GM23338 (cell line): Measurements from ENCODE around the gene ECHDC3. TPM values are rescaled to one million over a fixed set of nuclear protein-coding genes. Genes with fewer than 3 reads are reported as not detected.

Experiments
- ATAC-seq: fragments of 200-7000 bp; cut with Tn5 transposase; 3 replicates; pipeline ENCODE4 v1.9.1; 2020
- DNase-seq: peaks from one replicate; pipeline ENCODE4 v3.0.0-alpha.2; 2015; ENCODE audit warnings: low spot score
- H2AFZ ChIP-seq: fragments of 200-600 bp; sonication (generic); 2 replicates; pipeline ENCODE4 v1.8.0; 2016; ENCODE audit warnings: antibody characterized with exemption, mild to moderate bottlenecking, moderate library complexity
- H3F3A ChIP-seq: fragments of 200-600 bp; sonication (generic); replicated peaks from 2 replicates; pipeline ENCODE4 v1.8.0; 2017; ENCODE audit warnings: antibody characterized with exemption, mixed run types, low read depth
- H3K27ac ChIP-seq: fragments of 200-600 bp; sonication (generic); 2 replicates; pipeline ENCODE4 v1.6.1; 2016; ENCODE audit warnings: low read depth
- H3K27me3 ChIP-seq: fragments of 200-600 bp; sonication (generic); 2 replicates; pipeline ENCODE4 v1.8.0; 2016; ENCODE audit warnings: mild to moderate bottlenecking, mixed run types, moderate library complexity; ENCODE audit not compliant: insufficient read depth
- H3K36me3 ChIP-seq: fragments of 200-600 bp; sonication (generic); 2 replicates; pipeline ENCODE4 v1.8.0; 2016; ENCODE audit warnings: mild to moderate bottlenecking; ENCODE audit not compliant: insufficient read depth
- H3K4me1 ChIP-seq: fragments of 200-600 bp; sonication (generic); 2 replicates; pipeline ENCODE4 v1.8.0; 2016; ENCODE audit warnings: mild to moderate bottlenecking, moderate library complexity; ENCODE audit not compliant: insufficient read depth
- H3K4me2 ChIP-seq: fragments of 200-600 bp; sonication (generic); 2 replicates; pipeline ENCODE4 v1.7.1; 2017; ENCODE audit warnings: mixed run types
- H3K4me3 ChIP-seq: fragments of 200-600 bp; sonication (generic); 2 replicates; pipeline ENCODE4 v1.6.1; 2016; ENCODE audit warnings: mixed run types
- H3K79me2 ChIP-seq: fragments of 200-600 bp; sonication (generic); replicated peaks from 2 replicates; pipeline ENCODE4 v1.8.0; 2017; ENCODE audit warnings: mild to moderate bottlenecking; ENCODE audit not compliant: insufficient read depth
- H3K9me2 ChIP-seq: fragments of 200-600 bp; sonication (generic); 2 replicates; pipeline ENCODE4 v1.8.0; 2017; ENCODE audit not compliant: insufficient read depth
- H4K20me1 ChIP-seq: fragments of 200-600 bp; sonication (generic); replicated peaks from 2 replicates; pipeline ENCODE4 v1.8.0; 2017; ENCODE audit warnings: mild to moderate bottlenecking; ENCODE audit not compliant: insufficient read depth
- H3K27ac Mint-ChIP-seq: 2 replicates; pipeline ENCODE4 v1.8.0; 2020; ENCODE audit warnings: inconsistent platforms, mild to moderate bottlenecking, moderate library complexity, mixed read lengths
- H3K27me3 Mint-ChIP-seq: 3 replicates; pipeline ENCODE4 v1.8.0; 2022; ENCODE audit warnings: low read depth, mild to moderate bottlenecking, moderate library complexity, mixed read lengths, inconsistent platforms; ENCODE audit not compliant: insufficient read depth, poor library complexity
- H3K36me3 Mint-ChIP-seq: 3 replicates; pipeline ENCODE4 v1.8.0; 2021; ENCODE audit warnings: low read depth, mild to moderate bottlenecking, inconsistent platforms, moderate library complexity, mixed read lengths
- H3K4me1 Mint-ChIP-seq: 3 replicates; pipeline ENCODE4 v1.8.0; 2020; ENCODE audit warnings: mild to moderate bottlenecking, inconsistent platforms, mixed read lengths
- H3K4me3 Mint-ChIP-seq: 3 replicates; pipeline ENCODE4 v1.8.0; 2021; ENCODE audit warnings: moderate library complexity, mild to moderate bottlenecking, inconsistent platforms, mixed read lengths
- H3K9me3 Mint-ChIP-seq: 3 replicates; pipeline ENCODE4 v1.8.0; 2020; ENCODE audit warnings: moderate library complexity, mild to moderate bottlenecking, inconsistent platforms, mixed read lengths
- CREB1 ChIP-seq: fragments of 250-450 bp; sonication (Bioruptor Pico); IDR thresholded peaks from 2 replicates; pipeline ENCODE4 v1.5.0; 2020; ENCODE audit warnings: low read depth, mild to moderate bottlenecking, moderate library complexity
- CTCF ChIP-seq, 2 experiments: fragments of 200-600 bp in 1 of 2; sonication (generic) in 1 of 2; conservative IDR thresholded peaks; 2 replicates each; pipeline versions ENCODE4 v1.5.1 to v1.6.1; 2016 to 2017; ENCODE audit warnings: antibody characterized with exemption in 2 of 2, low read depth in 2 of 2, mild to moderate bottlenecking in 2 of 2, moderate library complexity in 1 of 2
- EZH2 ChIP-seq: fragments of 200-600 bp; sonication (generic); IDR thresholded peaks from one replicate; pipeline ENCODE4 v1.8.0; 2017; ENCODE audit warnings: antibody characterized with exemption, mild to moderate bottlenecking, low read depth; ENCODE audit not compliant: unreplicated experiment
- JUNB ChIP-seq: IDR thresholded peaks from one replicate; pipeline ENCODE4 v1.6.1; 2016; ENCODE audit warnings: antibody characterized with exemption; ENCODE audit not compliant: unreplicated experiment
- NANOG ChIP-seq: IDR thresholded peaks from 2 replicates; pipeline ENCODE4 v1.6.1; 2016; ENCODE audit warnings: antibody characterized with exemption, borderline replicate concordance
- POLR2AphosphoS5 ChIP-seq: IDR thresholded peaks from 2 replicates; pipeline ENCODE4 v1.6.1; 2016; ENCODE audit warnings: antibody characterized with exemption, low read depth
- REST ChIP-seq: IDR thresholded peaks from one replicate; pipeline ENCODE4 v1.6.1; 2018; ENCODE audit warnings: antibody characterized with exemption; ENCODE audit not compliant: unreplicated experiment
- STAT1 ChIP-seq: IDR thresholded peaks from one replicate; pipeline ENCODE4 v1.6.1; 2016; ENCODE audit warnings: antibody characterized with exemption; ENCODE audit not compliant: unreplicated experiment
- ZNF114 ChIP-seq: fragments of 250-450 bp; sonication (Bioruptor Pico); IDR thresholded peaks from 2 replicates; pipeline ENCODE4 v1.5.0; 2020; ENCODE audit warnings: mild to moderate bottlenecking, moderate library complexity
- ZNF462 ChIP-seq: fragments of 250-450 bp; sonication (Bioruptor Pico); IDR thresholded peaks from 2 replicates; pipeline ENCODE4 v1.5.0; 2020; ENCODE audit warnings: mild to moderate bottlenecking, moderate library complexity
- polyA plus RNA-seq: library from polyadenylated mRNA; unstranded; fragments of >200 nt; fragmentation: Nextera tagmentation; extraction: Ambion mirVana; gene quantifications from 2 replicates; pipeline ENCODE4 v1.2.1, GENCODE V29; 2016
- total RNA-seq: library from RNA; depleted of rRNA; stranded (reverse); fragments of >200 nt; shearing (Covaris generic); gene quantifications from 2 replicates; pipeline ENCODE4 v1.2.3, GENCODE V29; 2014
- TF ChIP-seq, protein P1 (sequence below): IDR thresholded peaks from 2 replicates; pipeline ENCODE4 v1.6.1; 2016; ENCODE audit warnings: antibody characterized with exemption

Gene ECHDC3
- total and polyA plus RNA-seq, 2 experiments from 2014 or later, result 16.3 to 50.1 TPM

- no peak overlapping the region for H3K27ac Mint-ChIP-seq
- ATAC-seq, result no peak
These were observed 12.3 kb upstream of the ECHDC3 start for GRCh38 chr10:11729790-11730315.

More at GRCh38 chr10:11729790-11730315, 12.3 kb upstream of the ECHDC3 start:
- H3K79me2 ChIP-seq, result no peaks in the 10 kb centered on the region
- H4K20me1 ChIP-seq, result no peaks in the 10 kb centered on the region
- Mint-ChIP-seq H3K36me3 (peaks cover 17% of the 10 kb centered on the region), H3K9me3 (peaks cover 35% of the 10 kb centered on the region), H3K4me1 (peaks cover 5% of the 10 kb centered on the region; the same call in 2 of the 3 replicates), H3K27me3 (peaks cover 5% of the 10 kb centered on the region), H3K4me3 (no peak overlapping the region)
- no peak overlapping the region for H3K4me3 ChIP-seq
- H3K4me2 ChIP-seq, result no peak overlapping the region
- H2AFZ ChIP-seq, result no peak overlapping the region
- H3K27ac ChIP-seq, result no peak overlapping the region
- H3F3A ChIP-seq, result no peaks in the 10 kb centered on the region
- H3K4me1 ChIP-seq, result no peaks in the 10 kb centered on the region
- TF ChIP-seq ZNF462 (CRISPR knock-in tag) (no peak), CREB1 (CRISPR knock-in tag) (no peak), JUNB (no peak), STAT1 (no peak), NANOG (no peak), POLR2AphosphoS5 (no peak), ZNF114 (CRISPR knock-in tag) (no peak), EZH2 (no peak), REST (no peak), CTCF (conservative IDR thresholded peaks at IDR 0.05; ENCODE audit: low read depth in 2 of 2) (no peak)
- TF ChIP-seq, protein P1, sequence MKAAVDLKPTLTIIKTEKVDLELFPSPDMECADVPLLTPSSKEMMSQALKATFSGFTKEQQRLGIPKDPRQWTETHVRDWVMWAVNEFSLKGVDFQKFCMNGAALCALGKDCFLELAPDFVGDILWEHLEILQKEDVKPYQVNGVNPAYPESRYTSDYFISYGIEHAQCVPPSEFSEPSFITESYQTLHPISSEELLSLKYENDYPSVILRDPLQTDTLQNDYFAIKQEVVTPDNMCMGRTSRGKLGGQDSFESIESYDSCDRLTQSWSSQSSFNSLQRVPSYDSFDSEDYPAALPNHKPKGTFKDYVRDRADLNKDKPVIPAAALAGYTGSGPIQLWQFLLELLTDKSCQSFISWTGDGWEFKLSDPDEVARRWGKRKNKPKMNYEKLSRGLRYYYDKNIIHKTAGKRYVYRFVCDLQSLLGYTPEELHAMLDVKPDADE, result no peak
- H3K36me3 ChIP-seq, result no peaks in the 10 kb centered on the region
- H3K27me3 ChIP-seq, result no peaks in the 10 kb centered on the region
- no peak for DNase-seq
- no peaks in the 10 kb centered on the region for H3K9me2 ChIP-seq
